GM18861 (cell line): ENCODE results near the gene FAIM2.

Source experiments
- ATAC-seq: cut with Tn5 transposase; IDR thresholded peaks from one replicate; pipeline ENCODE4 v1.9.1; 2021; ENCODE audit not compliant: unreplicated experiment

The FAIM2 gene

DNA sequence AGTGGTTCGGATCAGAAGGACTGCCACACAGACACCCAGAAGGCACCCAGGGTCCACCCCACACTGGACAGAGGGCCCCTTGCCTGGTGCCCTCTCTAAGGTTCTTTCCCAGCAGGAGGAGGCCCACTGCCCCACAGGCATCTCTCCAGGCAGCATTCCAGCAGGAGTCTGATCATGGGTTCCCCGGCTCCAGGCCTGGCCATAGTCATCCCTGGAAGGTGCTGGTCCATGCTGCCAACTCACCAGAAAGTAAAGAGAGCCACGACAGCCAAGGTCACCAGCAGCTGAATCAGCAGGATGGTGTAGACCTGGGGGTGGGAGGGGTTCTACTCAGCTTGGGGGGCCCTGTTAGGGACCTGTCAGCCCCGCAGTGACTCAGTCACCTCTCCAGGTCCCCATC is 6.4 kb downstream of the FAIM2 start:
- ATAC-seq: no peak

DNA sequence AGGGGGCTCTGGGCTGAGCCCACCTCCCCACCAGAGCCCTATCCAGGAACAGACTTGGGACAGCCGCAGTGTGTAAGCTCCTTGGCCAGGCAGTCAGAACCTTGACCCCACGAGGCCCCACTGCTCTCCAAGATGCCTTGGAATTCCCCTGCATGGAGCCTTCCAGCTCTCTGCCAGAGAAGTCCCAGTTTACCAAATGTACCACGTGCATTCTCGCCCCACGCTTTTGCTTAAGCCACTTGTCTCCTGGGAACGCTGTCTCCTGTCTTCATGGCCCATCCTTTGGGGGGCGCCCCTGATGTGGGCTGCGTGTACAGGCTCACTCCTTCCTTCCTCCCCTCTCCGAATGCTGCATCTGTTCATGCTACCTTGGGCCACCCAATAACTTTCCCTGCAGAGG is 7.9 kb downstream of the FAIM2 start:
- ATAC-seq: no peak

DNA sequence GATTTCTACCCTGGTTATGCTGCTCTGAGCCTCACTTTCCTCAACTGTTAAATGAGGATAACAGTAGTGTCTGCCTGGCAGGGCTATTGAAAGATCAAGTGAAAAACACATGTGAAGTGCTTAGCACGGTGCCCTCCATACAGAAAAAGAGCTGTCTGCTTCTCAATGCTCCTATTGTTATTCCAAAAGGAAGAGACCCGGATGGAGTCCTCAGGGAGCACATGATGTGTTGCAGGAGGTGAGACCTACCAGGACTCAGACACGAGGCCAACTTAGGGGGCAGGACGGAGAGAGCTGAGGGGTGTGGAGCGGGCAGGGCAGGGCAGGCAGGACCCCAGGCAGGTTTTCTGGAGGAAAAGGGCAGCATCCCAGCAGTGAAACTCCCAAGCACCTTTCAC is 8.9 kb downstream of the FAIM2 start:
- no peak for ATAC-seq

DNA sequence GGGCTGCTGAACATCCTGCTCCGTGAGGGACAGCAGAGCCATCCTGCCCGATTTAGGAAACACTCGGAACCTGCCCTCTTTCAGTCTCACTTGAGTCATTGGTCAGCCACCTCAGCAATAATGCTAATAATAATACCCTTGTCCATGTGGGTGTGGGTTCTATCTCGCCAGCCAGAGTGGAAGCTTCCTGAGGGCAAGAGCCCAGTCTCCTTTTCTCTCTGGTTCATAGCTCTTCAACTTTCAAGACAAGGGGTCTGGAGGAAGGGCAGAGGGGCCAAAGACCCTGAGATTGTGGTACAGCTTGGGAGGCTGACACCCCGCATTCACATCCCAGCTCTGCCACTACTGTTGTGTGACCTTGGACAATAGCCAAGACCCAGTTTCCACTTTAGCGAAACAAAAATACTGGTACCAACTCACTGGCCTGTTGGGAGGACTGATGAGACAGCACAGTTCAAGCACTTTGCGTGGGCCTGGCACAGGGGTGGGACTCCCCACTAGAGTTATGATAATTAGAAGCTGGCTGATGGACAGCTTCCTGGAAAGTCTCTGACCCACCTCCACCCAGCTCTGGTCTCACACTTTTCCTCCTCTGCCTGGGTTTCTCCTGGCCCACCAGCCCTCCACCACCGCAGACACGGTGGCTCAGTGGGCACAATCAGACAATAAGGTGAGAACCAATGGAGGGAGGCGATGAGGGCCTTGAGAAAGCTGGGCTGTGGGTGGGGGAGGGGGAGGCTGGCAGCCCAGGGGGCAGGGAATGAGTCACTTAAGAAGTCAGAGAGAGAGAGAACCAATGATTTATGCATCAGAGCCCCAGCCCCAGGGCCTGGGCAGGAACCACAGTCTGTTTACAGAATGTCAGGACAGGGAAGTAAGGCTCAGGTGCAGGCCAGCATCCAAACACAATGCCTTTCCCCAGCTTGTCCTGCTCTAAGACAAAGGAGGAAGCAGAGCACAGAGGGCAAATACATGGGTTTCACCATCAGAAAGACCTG is 9.6 kb downstream of the FAIM2 start:
- ATAC-seq: no peak

DNA sequence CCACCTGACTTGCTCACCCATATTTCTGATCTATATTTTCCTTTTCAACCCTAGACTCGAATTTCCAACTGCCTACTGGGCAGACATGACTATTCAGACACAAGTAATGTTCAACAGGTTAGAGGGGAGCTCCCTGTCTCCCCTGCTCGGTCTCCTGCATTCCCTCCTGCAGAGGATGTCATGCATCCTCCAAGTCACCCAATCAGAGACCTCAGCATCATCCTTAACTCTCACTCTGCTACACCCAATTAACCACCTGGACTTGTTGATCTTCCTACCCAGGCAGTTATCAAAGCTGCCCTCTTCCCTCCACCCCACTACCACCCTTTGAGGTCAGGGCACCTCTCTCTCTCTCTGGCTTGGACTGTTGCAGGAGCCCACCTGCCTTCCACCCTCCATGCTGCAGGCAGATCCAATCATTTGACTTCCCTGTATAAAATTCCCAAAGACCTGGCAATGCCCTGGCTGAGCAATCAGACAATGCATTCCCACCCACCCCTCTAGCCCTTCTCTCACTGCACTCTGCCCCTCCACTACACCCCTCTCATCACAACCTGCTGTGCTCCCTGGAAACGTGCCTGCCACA is 10.9 kb downstream of the FAIM2 start:
- ATAC-seq: no peak

DNA sequence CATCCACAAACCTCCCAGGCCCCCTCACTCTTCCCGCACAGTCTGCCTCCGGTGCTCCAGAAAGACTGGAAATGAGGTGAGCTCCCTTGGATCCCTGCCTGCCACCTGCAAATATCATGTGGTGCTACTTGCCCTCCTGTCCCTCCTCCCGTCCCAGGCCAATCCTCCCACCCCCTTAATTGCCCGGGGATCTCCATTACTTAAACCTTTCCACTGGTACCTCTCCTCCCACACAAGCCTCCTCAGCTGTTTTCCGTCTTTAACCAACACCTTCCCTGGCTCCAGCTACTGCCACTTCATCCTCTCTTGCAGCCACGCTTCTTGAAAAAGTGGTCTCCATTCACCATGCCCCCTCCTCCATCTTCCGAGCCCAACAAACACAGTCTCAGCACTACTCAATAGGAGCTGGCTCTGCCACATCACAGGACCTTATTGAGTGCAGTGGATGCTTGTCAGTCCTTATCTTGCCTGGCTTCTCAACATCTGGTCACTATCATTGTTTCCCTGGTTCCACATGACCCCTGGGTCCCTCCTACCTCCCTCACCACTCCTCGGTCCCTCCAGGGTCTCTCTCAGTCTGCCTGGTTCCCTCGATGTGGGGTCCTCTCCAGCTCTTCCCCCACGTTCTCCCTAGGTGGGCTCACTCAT is 11.5 kb downstream of the FAIM2 start:
- no peak for ATAC-seq

DNA sequence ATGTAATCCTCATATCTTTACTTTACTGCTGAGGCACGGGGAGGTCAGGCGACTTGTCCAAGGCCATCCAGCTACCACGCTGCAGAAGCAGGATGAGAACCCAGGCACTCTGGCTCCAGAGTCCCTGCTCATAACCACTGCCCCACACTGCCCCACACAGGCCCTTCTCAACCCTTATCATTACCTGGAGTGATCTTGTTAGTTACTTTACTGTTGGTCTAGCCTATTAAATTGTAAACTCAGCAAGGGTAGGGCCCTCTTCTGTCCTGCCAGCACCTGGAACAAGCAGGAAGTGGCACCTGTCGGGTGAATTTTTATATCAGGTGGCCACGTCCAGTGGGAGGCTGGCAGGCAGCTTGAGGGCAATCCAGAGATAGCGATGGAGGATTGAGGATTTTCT is 12.2 kb downstream of the FAIM2 start:
- ATAC-seq: no peak

DNA sequence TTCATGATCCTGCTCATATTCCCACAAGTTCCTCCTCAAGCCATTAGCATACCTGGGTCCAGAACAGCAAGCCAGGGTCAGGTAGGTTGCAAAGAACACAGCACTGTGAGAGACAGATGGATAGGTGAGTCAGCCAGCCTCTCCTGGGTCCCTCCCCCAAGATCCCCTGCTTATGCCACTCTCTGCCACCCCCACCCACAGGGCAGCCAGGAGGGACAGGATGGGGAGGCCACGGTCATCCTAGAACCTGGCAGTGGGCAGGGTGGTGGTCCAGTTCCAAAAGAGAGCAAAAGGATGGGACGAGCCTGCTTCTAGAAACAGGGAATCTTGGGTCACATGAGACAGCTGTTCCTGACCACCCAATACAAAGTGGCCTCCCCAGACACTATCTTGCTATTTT is 12.7 kb downstream of the FAIM2 start:
- no peak for ATAC-seq

DNA sequence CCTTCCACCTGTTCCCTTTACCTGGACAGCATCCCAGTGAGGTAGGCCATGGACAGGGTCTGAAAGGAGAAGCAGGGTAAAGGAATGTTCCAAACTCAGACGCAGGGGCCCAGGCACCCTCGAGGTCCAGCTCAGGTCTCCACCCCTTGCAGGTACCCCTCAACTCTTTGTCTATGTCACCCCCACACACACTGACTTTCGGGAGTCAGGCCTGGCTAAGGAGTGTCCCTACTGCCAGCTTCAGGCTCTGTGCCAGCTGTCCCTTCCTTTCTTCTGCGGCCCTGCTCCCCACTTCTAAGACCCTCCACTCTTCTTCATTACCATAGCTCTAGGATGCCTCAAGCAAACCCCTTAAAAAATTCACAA is 13.6 kb downstream of the FAIM2 start:
- ATAC-seq: no peak

DNA sequence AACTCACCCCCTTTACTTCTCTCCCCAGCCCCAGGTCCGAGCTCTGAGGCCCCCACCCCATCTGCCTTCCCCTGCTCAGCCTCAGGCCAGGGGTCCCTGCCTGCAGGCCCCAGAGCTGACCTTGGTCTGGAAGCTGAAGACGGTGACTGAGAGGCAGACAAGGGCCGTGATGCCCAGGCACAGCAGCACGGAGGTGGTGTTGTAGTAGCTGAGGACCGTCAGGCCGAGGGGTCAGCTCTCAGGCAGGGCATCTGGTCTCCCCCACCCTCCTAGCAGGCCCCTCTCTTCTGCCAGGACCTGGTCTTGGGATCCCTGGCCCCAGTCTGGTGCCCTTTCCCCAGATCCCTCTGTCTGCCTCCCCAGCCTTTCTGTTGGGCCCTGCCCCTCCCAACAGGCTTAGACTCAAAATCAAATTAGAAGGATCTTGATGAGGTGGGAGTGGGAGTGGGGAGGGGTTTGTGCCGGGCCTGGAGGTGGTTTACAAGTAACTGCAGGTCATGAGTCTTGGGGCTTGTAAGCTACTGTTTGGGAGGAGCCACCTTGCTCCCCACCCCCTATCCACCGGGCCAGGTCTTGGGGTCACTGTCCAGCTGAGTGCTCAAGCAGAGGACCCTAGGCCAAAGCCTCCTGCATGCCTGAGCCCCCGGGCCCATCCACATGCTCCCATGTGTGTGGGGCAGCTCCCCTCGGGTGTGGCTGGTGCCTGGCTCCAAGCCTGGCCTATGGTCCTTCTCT is 14.2 kb downstream of the FAIM2 start:
- ATAC-seq: no peak

DNA sequence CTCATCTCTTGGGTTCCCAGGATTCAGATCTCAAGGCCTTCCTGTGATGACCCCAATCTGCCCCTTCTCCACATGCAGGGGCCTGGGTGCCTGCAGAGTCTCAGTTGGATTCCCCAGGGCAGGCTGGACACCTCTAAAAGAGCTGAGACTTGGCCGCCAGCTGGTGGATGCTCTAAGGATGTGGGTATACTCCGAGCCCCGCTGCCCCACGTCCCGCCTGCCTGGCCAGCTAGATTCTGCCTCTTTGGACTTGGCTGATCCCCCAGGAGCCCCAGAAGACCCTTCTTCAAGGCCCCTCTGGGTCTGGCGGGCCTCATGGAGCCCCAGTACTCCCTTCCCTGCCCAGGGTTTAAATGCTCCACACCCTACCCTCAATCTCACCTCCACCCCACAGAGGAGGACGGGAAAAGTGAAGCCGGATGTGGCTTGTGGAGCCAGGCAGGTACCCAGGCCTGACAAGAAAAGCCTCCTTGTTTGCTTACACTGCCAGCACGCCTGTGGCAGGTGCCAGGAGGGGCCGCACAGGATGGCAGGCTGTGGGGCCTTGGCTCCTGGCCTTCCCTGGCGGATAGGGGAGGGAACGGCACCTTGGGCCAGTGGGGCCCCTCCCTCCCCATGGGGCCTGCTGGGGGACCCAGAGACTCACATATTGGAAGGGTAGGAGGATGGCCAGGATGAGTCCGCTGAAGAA is 15.1 kb downstream of the FAIM2 start:
- no peak for ATAC-seq

DNA sequence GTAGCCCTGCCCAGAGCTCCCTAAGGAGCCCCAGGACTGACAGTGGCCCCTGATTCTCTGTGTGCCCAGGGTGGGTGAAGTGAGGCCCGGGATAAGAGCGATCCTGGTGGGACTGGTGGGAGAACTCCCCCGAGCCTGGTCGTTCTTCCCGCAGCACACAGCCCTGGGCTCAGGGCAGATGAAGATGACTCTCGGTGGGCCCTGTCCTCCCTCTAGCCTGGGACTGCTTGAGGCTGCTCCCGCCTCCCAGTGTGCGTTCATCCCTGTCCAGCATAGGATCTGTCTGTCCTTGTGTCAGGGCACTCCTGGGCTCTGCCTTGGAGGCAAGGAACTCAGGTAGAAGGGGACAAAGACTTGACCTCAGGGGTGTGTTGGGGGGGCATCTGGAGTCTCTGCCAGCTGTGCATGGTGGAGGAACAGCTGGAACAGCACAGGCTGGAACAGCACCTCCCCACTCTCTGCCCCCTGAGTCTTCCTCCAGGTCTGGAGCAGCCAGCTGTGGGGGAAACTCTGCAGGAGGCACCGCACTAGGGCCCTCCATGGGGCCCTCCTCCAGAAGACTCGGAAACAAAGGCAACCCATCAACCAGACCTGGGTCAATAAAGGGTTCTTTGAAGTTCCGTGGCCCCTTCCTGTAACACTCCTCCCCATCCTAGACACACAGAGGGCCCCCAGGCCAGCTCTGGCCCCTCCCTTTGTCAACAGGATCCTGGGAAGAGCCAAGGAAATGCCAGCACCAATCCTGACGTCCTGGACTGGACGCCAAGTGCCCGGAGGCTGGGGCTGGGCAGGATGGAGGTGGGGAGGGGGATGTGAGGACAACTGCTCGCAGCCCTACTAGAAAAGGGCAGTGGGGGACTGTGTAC is 15.9 kb downstream of the FAIM2 start:
- no peak for ATAC-seq

DNA sequence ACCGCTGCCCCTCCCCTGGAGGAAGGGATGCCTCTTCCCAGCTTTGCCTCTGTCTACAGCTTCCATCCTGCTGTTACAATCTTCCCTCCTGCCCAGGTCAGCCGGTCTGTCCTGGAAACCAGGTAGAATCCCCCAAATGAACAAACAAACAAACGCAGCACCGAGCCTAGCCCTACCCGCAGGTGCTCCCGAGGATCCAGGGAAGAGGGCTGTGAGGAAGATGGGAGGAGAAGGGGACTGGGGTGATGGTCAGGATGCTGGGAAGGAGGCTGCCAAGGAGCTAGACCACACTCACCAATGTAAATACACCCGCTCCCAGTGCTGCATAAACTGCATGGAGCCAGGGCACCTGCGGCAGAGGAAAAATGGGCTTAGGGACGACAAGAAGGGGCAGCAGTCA is 16.6 kb downstream of the FAIM2 start:
- no peak for ATAC-seq

DNA sequence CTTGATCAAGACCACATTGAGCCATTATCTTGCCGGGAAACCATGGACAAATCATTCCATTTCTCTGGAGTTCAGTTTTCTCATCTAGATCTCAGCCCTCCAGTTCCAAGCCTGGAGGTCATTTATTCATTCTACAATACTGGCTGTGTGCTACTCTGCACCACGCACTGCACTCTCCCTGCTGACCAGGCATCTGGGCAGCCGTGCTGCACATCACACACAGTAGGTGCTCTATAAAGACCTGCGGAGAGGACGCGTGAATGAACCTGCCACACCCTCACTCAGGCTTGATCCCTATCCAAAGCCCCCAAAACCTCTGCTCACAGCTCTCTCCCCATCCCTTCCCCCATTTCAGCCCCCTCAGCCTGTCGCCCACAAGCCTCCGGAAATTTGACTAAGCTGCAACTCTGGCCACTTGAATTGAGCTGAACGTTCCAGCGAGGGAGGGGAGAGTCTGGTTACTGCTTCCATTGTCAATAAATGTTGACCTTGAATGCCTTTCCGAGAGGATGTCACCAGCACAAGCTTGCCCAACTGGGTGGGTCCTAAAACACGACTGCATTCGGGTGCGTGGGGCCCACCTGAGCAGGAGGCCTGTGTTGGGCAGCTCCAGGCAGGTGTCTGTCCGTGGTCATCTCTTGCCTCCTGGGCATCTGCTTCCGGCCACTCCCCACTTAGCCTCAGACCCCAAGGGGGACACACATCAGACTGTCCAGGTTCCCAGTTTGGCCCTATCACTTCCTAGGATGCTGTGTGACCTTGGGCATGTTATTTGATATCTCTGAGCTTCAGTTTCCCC is 17.8 kb downstream of the FAIM2 start:
- no peak for ATAC-seq

DNA sequence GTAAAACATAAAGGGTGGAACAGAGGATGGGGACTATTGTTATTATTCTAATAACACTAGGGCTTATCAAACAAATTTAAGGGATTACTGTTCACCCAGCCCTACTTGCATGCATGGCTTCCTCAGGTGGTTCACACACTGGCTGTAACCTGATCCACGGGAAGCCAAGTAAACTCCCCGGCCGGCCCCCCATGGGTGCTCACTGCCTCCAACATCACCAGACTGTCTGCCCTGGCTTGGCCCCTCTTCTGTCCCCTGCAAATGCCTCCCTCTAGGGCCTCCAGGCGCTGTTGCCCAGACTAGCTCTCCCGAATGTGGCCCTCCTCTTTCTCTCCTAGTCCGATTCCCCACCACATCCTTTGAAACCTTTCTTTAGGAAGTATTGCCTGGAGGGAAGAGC is 18.6 kb downstream of the FAIM2 start:
- no peak for ATAC-seq

DNA sequence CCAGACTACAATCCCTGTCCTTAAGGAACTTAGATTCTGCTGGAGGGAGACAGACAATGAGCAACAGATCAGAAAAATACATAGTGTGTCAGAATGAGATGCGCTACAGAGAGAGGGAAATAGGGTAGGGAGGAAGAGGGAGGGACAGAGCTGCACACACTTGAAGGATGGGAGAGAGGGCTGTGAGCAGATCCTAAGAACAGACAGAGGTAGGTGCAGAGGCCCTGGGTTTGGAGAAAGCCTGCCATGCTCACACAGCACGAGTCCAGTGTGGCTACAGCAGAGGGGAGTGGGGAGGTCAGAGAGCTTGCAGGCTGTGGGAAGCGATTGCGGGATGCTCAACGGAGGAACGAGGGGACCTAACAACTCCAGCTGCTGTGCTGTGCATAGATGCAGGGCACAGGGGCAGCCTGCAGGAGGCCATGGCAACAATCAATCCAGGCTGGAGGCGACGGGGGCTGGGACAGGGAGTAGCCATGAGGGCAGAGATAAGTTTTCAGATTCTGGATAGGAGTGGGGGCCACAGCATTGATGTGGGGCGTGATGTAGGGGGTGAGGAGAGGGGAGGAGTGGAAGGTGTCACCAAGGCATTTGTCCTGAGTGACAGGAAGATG is 20.7 kb downstream of the FAIM2 start:
- ATAC-seq: no peak

DNA sequence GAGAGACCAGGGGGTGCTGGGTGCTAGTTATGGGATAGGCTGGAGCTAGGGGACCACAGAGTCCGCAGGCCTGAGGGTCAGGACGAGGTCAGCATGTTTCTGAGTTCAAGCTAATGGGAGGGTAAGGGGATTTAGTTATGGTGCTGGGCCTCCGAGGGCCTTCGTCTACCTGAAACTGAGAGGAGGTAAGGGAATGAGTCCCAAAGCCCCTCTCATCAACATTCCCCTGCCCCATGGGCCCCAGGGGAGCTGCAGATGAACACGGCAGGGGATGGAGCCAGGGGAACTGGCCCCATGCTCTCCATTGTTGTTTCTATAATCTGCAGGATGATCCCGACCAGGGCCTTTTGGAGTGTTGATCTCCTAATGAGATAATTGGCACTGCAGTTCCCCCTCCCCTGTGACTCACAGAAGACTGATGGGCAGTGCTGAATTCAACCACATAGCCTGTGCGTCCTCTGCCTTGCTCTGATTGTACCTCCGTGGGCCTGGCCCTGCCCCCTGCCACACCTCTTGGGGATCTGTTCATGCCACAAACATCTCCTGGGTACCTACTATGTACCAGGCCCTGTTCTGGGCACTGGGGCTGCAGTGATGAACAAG is 21.4 kb downstream of the FAIM2 start:
- ATAC-seq: no peak
